Thyroid gland (tissue), 4 donors: Measurements from ENCODE around the gene PRKCE.

ENCODE experiments used
- CTCF ChIP-seq, 6 experiments: fragments of 200-600 bp in 3 of 6; fragments of 450-650 bp in 3 of 6; sonication (generic) in 3 of 6; IDR thresholded peaks; one replicate each; pipeline ENCODE4 v1.5.1; 2016 to 2019; ENCODE audit warnings: antibody characterized with exemption in 6 of 6, mild to moderate bottlenecking in 2 of 6, inconsistent platforms in 1 of 6, moderate library complexity in 1 of 6
- POLR2A ChIP-seq, 2 donors: fragments of 450-650 bp; IDR thresholded peaks; one replicate each; pipeline ENCODE4 v1.6.1; 2017; ENCODE audit warnings: antibody characterized with exemption in 2 of 2, mild to moderate bottlenecking in 2 of 2, moderate library complexity in 1 of 2

DNA sequence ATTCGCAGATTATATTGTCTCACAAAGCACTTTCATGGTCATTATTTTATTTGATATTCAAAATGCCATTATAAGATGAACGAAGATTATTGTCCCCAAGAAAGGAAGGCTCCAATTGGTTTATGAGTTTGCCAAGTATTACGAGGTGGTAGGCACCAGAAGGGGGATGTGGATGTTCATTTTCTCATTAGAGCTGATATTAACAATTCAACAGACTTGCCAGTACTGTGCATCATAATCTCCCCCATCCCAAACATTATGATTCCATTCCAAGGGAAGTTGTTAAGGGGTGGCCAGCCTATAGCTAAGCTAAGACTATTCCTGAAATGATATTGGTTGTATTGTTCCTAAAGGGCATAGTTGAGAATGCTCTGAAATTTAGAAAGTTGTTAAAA lies 257.7 kb downstream of the PRKCE start:
- TF ChIP-seq CTCF (IDR thresholded peaks at IDR 0.05) (no peak), POLR2A (IDR thresholded peaks at IDR 0.05) (no peak)
